AG10803 (cell line): Measurements from ENCODE around the gene BTBD9.

Source experiments
- DNase-seq: peaks from one replicate; pipeline ENCODE4 v3.0.0; 2010; ENCODE audit warnings: low read depth
- H3K4me3 ChIP-seq: 2 replicates; pipeline ENCODE4 v1.5.1; 2011; ENCODE audit warnings: mild to moderate bottlenecking, low read length, control low read depth
- CTCF ChIP-seq: conservative IDR thresholded peaks from 2 replicates; pipeline ENCODE4 v1.5.1; 2011; ENCODE audit warnings: mild to moderate bottlenecking, low read length, control low read depth, inconsistent platforms

The BTBD9 gene

GRCh38 chr6:38593998-38594665, 45.6 kb downstream of the BTBD9 start:
- DNase-seq: no peak
- TF ChIP-seq CTCF: no peak
- no peak overlapping the region for H3K4me3 ChIP-seq

GRCh38 chr6:38593409-38593808, 46.3 kb downstream of the BTBD9 start:
- H3K4me3 ChIP-seq: no peak overlapping the region
- DNase-seq: peak; percentile 23
- TF ChIP-seq CTCF: no peak

GRCh38 chr6:38591439-38591838, 48.3 kb downstream of the BTBD9 start:
- TF ChIP-seq CTCF: no peak
- no peak for DNase-seq
- H3K4me3 ChIP-seq: no peak overlapping the region

- no peak for TF ChIP-seq CTCF
- H3K4me3 ChIP-seq: no peak overlapping the region
- DNase-seq: no peak
Measured at GRCh38 chr6:38589367-38589720, 50.4 kb downstream of the BTBD9 start.

GRCh38 chr6:38588631-38589366, 50.9 kb downstream of the BTBD9 start:
- TF ChIP-seq CTCF: no peak
- DNase-seq: peak; percentile 57
- no peak overlapping the region for H3K4me3 ChIP-seq

GRCh38 chr6:38587766-38588362, 51.9 kb downstream of the BTBD9 start:
- TF ChIP-seq CTCF: no peak
- no peak for DNase-seq
- no peak overlapping the region for H3K4me3 ChIP-seq

- TF ChIP-seq CTCF: no peak
- no peak for DNase-seq
- H3K4me3 ChIP-seq: no peak overlapping the region
Measured at GRCh38 chr6:38586992-38587391, 52.7 kb downstream of the BTBD9 start.
